Measurements from ENCODE around the gene WASHC4. TPM values are rescaled to one million over a fixed set of nuclear protein-coding genes. Genes with fewer than 3 reads are reported as not detected.

The WASHC4 gene
- total RNA-seq, 1 experiment from 2014 or later, result 39.1 TPM

DNA sequence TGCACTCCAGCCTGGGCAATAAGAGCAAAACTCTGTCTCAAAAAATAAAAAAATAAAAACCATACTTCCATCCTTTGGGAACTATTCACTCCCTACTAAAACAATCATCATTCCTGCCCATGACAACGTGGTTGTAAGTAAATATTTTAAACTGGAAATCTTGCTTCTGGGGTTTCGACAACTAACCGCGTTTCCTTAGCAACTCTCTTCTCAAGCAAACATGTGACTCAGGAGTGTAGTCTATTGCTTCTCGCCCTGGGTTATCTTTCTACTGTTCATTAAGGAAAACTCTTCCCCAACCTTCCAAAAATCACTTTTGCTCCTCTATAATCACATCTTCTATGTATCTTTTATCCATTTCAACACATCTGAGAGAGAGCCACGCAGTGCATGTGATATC lies 106.6 kb downstream of the WASHC4 start:
- no TSS peak for BruUV-seq (replicated peaks)
- no peaks in the 10 kb centered on the region for H3K27me3 ChIP-seq (replicated peaks; ENCODE audit: insufficient read depth, low read depth, low read length, poor library complexity)
- intact Hi-C loops (cut with micrococcal nuclease; ENCODE audit: unreplicated experiment), result no loop called here
- H3K36me3 ChIP-seq (ENCODE audit: insufficient read depth, low read length, poor library complexity, severe bottlenecking), result peaks cover 14% of the 10 kb centered on the region
- POLR2A ChIA-PET (ENCODE audit: low non-redundant PET), result interaction anchor here (0.6 kb wide), 1 partner anchor 128 kb away, joined by 3 read pairs; no protein-coding TSS in a partner anchor
- no peak for TF ChIP-seq EZH2 (IDR thresholded peaks at IDR 0.05; ENCODE audit: borderline replicate concordance, low read depth, low read length, poor library complexity, severe bottlenecking)
- no peak for TF ChIP-seq CTCF (conservative IDR thresholded peaks at IDR 0.05; ENCODE audit: low read depth, low read length)
- CTCF ChIA-PET, result no interaction called here
- no peak overlapping the region for H3K27ac ChIP-seq (ENCODE audit: low read depth, low read length, poor library complexity, severe bottlenecking)
- no peaks in the 10 kb centered on the region for H3K4me1 ChIP-seq (ENCODE audit: insufficient read depth, low read length, poor library complexity, severe bottlenecking)
- no peaks in the 10 kb centered on the region for H3K9me3 ChIP-seq (ENCODE audit: low read depth, low read length, poor library complexity, severe bottlenecking)
- DNase-seq (ENCODE audit: low spot score), result no peak
- H3K4me3 ChIP-seq (ENCODE audit: low read depth, low read length, poor library complexity, severe bottlenecking), result no peak overlapping the region

DNA sequence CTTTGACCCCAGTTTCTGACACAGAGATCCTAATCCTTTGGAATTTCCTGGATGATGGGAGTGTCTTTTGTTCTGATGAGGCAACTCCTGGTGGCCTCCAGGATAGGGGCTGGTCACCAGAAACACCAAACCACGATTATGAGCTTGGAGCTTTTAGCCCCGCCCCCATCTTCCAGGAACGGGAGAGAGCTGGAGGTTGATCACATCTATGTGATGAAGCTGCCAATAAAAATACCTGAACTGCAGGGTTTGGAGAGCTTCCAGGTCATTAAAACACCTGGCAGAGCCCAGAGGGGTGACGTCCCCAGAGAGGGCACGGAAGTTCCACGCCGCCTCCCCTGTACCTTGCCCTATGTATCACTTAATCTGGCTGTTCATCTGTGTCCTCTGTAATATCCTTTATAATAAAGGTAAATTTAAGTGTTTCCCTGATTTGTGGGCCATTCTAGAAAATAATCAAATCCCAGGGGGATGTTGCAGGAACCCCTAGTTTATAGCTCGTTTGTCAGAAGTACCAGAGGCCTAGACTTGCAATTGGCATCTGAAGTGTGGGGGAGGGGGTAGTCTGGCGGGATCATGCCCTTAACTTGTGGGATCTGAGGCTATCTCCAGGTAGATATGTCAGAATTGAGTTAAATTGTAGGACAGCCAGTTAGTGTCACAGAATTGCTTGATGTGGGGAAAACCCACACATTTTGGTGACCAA lies 107.3 kb downstream of the WASHC4 start:
- Histone ChIP-seq H3K9me3 (ENCODE audit: low read depth, low read length, poor library complexity, severe bottlenecking) (no peaks in the 10 kb centered on the region), H3K36me3 (ENCODE audit: insufficient read depth, low read length, poor library complexity, severe bottlenecking) (peaks cover 14% of the 10 kb centered on the region), H3K27ac (ENCODE audit: low read depth, low read length, poor library complexity, severe bottlenecking) (no peak overlapping the region), H3K4me3 (ENCODE audit: low read depth, low read length, poor library complexity, severe bottlenecking) (no peak overlapping the region), H3K27me3 (replicated peaks; ENCODE audit: insufficient read depth, low read depth, low read length, poor library complexity) (no peaks in the 10 kb centered on the region), H3K4me1 (ENCODE audit: insufficient read depth, low read length, poor library complexity, severe bottlenecking) (no peaks in the 10 kb centered on the region)
- ChIA-PET POLR2A (ENCODE audit: low non-redundant PET) (interaction anchor here (0.6 kb wide), 1 partner anchor 129 kb away, joined by 3 read pairs; no protein-coding TSS in a partner anchor), CTCF (no interaction called here)
- intact Hi-C loops (cut with micrococcal nuclease; ENCODE audit: unreplicated experiment), result no loop called here
- DNase-seq (ENCODE audit: low spot score), result no peak
- no TSS peak for BruUV-seq (replicated peaks)
- no peak for TF ChIP-seq EZH2 (IDR thresholded peaks at IDR 0.05; ENCODE audit: borderline replicate concordance, low read depth, low read length, poor library complexity, severe bottlenecking)
- no peak for TF ChIP-seq CTCF (conservative IDR thresholded peaks at IDR 0.05; ENCODE audit: low read depth, low read length)

GRCh38 chr12:105218434-105218833 lies 110.9 kb downstream of the WASHC4 start:
- Histone ChIP-seq H3K27ac (ENCODE audit: low read depth, low read length, poor library complexity, severe bottlenecking) (no peak overlapping the region), H3K4me1 (ENCODE audit: insufficient read depth, low read length, poor library complexity, severe bottlenecking) (no peaks in the 10 kb centered on the region), H3K27me3 (replicated peaks; ENCODE audit: insufficient read depth, low read depth, low read length, poor library complexity) (no peaks in the 10 kb centered on the region), H3K9me3 (ENCODE audit: low read depth, low read length, poor library complexity, severe bottlenecking) (no peaks in the 10 kb centered on the region), H3K36me3 (ENCODE audit: insufficient read depth, low read length, poor library complexity, severe bottlenecking) (peaks cover 14% of the 10 kb centered on the region), H3K4me3 (ENCODE audit: low read depth, low read length, poor library complexity, severe bottlenecking) (no peak overlapping the region)
- DNase-seq (ENCODE audit: low spot score), result no peak
- POLR2A ChIA-PET (ENCODE audit: low non-redundant PET), result interaction anchor here (1.0 kb wide), 1 partner anchor 18 kb away, joined by 3 read pairs; the partner anchor contains the start of gene APPL2
- TF ChIP-seq EZH2 (IDR thresholded peaks at IDR 0.05; ENCODE audit: borderline replicate concordance, low read depth, low read length, poor library complexity, severe bottlenecking) (no peak), CTCF (conservative IDR thresholded peaks at IDR 0.05; ENCODE audit: low read depth, low read length) (no peak)
- intact Hi-C loops (cut with micrococcal nuclease; ENCODE audit: unreplicated experiment), result no loop called here
- CTCF ChIA-PET, result no interaction called here
- no TSS peak for BruUV-seq (replicated peaks)

Other genes with a start within 250 kb of the WASHC4 start
- 0.24 and 0.35 TPM in 2 replicates for gene SLC41A2, start 149.4 kb upstream of the WASHC4 start, total RNA-seq (2021)
- gene NOPCHAP1, start 121.4 kb upstream of the WASHC4 start, total RNA-seq (2021), result 31.2 and 32.5 TPM in 2 replicates
- 3.4 and 4.9 TPM in 2 replicates for gene ALDH1L2, start 23.3 kb upstream of the WASHC4 start, total RNA-seq (2021)
- 26.7 and 33.7 TPM in 2 replicates for gene APPL2, start 128.4 kb downstream of the WASHC4 start, total RNA-seq (2021)
- 46.0 and 47.4 TPM in 2 replicates for gene C12orf75, start 223.0 kb downstream of the WASHC4 start, total RNA-seq (2021)

All from A673 (cell line).